ENCODE measurements around the gene APBB1.

The APBB1 gene

DNA sequence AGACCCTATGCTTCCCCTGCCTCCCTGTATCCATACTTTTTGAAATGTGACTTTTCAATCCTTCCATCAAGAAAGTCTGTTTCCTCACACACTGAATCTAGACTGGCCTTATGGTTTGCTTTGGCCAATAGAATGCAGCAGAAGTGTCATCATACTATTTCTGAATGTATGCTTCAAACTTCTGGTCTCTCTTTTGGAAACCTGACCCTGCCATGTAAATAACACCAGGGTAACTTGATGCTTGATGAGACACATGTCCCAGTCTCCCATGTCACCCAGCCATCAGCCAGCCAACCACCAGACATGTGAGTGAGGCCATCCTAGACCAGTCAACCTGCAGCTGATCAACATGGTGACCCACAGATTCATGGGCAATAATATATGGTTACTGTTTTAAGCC lies 68.9 kb downstream of the APBB1 start:
- no peak overlapping the region for H3K4me3 ChIP-seq (ENCODE audit: low read depth, low read length)
- no peak for TF ChIP-seq CTCF (IDR thresholded peaks at IDR 0.05; ENCODE audit: borderline replicate concordance, insufficient read depth, low read depth, low read length)

- TF ChIP-seq CTCF (IDR thresholded peaks at IDR 0.05; ENCODE audit: borderline replicate concordance, insufficient read depth, low read depth, low read length) = no peak
Measured at GRCh38 chr11:6345366-6345765, 73.5 kb downstream of the APBB1 start.

More at GRCh38 chr11:6345366-6345765, 73.5 kb downstream of the APBB1 start:
- no peak overlapping the region for H3K4me3 ChIP-seq (ENCODE audit: low read depth, low read length)

Measured in GM12875 (cell line).